Ovary (tissue), 9 donors: ENCODE measurements around the gene POGK. TPM values are rescaled to one million over a fixed set of nuclear protein-coding genes. Genes with fewer than 3 reads are reported as not detected.

Experiments
- DNase-seq, 5 donors: peaks; one replicate each; pipeline ENCODE4 v3.0.0-alpha.2; 2019 to 2020
- H3K27ac ChIP-seq, 2 donors: fragments of 200-600 bp; one replicate each; pipeline versions ENCODE4 v1.5.1 to v1.8.0; 2019 to 2022
- H3K27me3 ChIP-seq: fragments of 200-600 bp; one replicate; pipeline ENCODE4 v1.8.0; 2022
- H3K36me3 ChIP-seq: fragments of 200-600 bp; sonication (generic); one replicate; pipeline ENCODE4 v1.5.1; 2019
- H3K4me1 ChIP-seq: one replicate; pipeline ENCODE4 v1.8.1; 2013; ENCODE audit warnings: mild to moderate bottlenecking, moderate library complexity; ENCODE audit not compliant: insufficient read depth
- H3K4me3 ChIP-seq: fragments of 200-600 bp; sonication (generic); one replicate; pipeline ENCODE4 v1.5.1; 2017
- H3K9me3 ChIP-seq, 2 donors: fragments of 200-600 bp in 1 of 2; sonication (generic) in 1 of 2; one replicate each; pipeline versions ENCODE4 v1.5.1 to v1.8.1; 2013 to 2019; ENCODE audit warnings: mild to moderate bottlenecking in 1 of 2, moderate library complexity in 1 of 2
- EP300 ChIP-seq: sonication (generic); formaldehyde crosslinking; IDR thresholded peaks from one replicate; pipeline ENCODE4 v1.6.1; 2017; ENCODE audit warnings: antibody characterized with exemption
- POLR2A ChIP-seq: fragments of 450-650 bp; IDR thresholded peaks from one replicate; pipeline ENCODE4 v1.6.1; 2017; ENCODE audit warnings: antibody characterized with exemption, mild to moderate bottlenecking, moderate library complexity
- WGBS, 3 donors: extraction: QIAGEN DNeasy Blood & Tissue Kit in 1 of 3; methylation state at CpG; one replicate each; pipeline versions ENCODE4 v1.1.5 to v1.1.7; 2013 to 2017; 5-methylcytosine and 5-hydroxymethylcytosine counted together
- intact Hi-C, 4 donors: fragments of 100-400 bp; cut with DNase I; formaldehyde crosslinking; loops; one replicate each; pipeline versions ENCODE4 v1.11.0 to v1.15.1; 2022 to 2023
- polyA plus RNA-seq, 2 donors: library from polyadenylated mRNA; stranded (reverse); fragments of 200-250 nt in 1 of 2; fragments of 350-450 nt in 1 of 2; fragmentation: Illumina TruSeq in 1 of 2; extraction: RNeasy Lipid Tissue Mini Kit (QIAGEN cat#74804) in 1 of 2; gene quantifications; one replicate each; pipeline ENCODE4 v1.2.3, GENCODE V29; 2013 to 2014
- total RNA-seq, 7 donors: library from RNA; depleted of rRNA in 2 of 7; stranded (reverse); fragments of >200 nt in 2 of 7; fragmentation: NEBNext Ultra II Directional in 3 of 7; extraction: Animal tissue kit (Norgen Biotek cat#: 25700) in 3 of 7; gene quantifications; one replicate each; pipeline versions ENCODE4 v1.1.0 to v1.2.4, GENCODE V29; 2016 to 2023
- TF ChIP-seq, protein P1 (sequence below), 3 donors: fragments of 450-650 bp in 2 of 3; fragments of 200-600 bp in 1 of 3; IDR thresholded peaks; one replicate each; pipeline versions ENCODE4 v1.5.1 to v1.8.0; 2016 to 2022; ENCODE audit warnings: antibody characterized with exemption in 3 of 3, mild to moderate bottlenecking in 1 of 3
- donor health status: DM: no; HTN: no; CAD: no; lungs with moderate emphysema.
- donor health status: DM: no; HTN: no; CAD: no.
- donor health status: Bipolar disorder and iron deficiency.
- donor health status: DM: yes; HTN: yes; CAD: no.
- donor health status: DM: no; HTN: no; CAD: no.
- donor health status: DM: yes; HTN: yes; CAD: no.

POGK gene
- total and polyA plus RNA-seq, 9 donors, result 12.7 to 44.5 (median 36.2) TPM

DNA sequence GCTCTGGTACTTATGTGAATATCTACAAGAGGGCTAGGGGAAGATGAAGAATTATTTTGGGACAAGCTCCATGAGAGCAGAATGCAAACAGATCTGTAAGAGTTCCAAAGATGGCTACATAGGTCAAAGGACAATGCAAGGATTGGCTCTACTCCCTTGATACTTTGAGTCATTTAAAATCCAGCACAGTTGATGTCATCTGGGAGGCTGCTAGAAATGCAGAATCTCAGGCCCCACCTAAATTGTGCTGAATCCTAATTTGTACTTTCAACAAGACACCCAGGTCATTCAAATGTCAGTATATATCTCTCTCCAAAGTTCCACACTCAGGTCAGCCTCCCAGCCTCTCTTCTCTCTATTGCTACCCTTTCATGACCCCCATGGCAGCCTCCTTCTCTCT lies 60.5 kb downstream of the POGK start:
- DNase-seq, result no peak
- TF ChIP-seq POLR2A, result no peak
- Histone ChIP-seq H3K4me3 (no peak overlapping the region), H3K4me1 (no peaks in the 10 kb centered on the region), H3K27ac (no peak overlapping the region), H3K27me3 (no peaks in the 10 kb centered on the region), H3K9me3 (no peaks in the 10 kb centered on the region), H3K36me3 (no peaks in the 10 kb centered on the region)
- intact Hi-C loops, result no loop called here

DNA sequence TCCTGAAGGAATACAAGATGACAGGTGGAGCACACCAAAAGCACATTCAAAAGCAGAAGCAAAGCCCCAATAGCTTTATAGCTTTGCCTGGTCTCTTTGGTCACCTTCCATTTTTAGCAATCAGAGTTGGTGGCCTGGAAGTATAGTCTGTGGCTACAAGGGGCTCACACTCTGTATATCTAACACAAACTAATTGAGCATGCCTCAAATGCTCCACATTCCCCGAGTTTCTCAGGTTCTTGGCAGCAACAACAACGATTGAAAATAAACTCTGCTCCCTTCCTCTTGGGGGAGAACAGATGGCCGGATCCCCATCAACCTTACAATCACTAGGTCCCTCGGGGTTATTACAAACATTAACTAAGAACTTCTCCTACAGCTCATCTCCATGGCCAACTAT lies 61.7 kb downstream of the POGK start:
- Histone ChIP-seq H3K36me3 (no peaks in the 10 kb centered on the region), H3K27me3 (no peaks in the 10 kb centered on the region), H3K27ac (no peak overlapping the region), H3K4me1 (no peaks in the 10 kb centered on the region), H3K4me3 (no peak overlapping the region), H3K9me3 (no peaks in the 10 kb centered on the region)
- no peak for DNase-seq
- intact Hi-C loops, result no loop called here
- WGBS, 3 donors, result 8 to 22% (median 15%) methylated on average over 4 of the region's 4 CpGs
- TF ChIP-seq EP300 (no peak), POLR2A (no peak)
- TF ChIP-seq, protein P1, sequence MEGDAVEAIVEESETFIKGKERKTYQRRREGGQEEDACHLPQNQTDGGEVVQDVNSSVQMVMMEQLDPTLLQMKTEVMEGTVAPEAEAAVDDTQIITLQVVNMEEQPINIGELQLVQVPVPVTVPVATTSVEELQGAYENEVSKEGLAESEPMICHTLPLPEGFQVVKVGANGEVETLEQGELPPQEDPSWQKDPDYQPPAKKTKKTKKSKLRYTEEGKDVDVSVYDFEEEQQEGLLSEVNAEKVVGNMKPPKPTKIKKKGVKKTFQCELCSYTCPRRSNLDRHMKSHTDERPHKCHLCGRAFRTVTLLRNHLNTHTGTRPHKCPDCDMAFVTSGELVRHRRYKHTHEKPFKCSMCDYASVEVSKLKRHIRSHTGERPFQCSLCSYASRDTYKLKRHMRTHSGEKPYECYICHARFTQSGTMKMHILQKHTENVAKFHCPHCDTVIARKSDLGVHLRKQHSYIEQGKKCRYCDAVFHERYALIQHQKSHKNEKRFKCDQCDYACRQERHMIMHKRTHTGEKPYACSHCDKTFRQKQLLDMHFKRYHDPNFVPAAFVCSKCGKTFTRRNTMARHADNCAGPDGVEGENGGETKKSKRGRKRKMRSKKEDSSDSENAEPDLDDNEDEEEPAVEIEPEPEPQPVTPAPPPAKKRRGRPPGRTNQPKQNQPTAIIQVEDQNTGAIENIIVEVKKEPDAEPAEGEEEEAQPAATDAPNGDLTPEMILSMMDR (IDR thresholded peaks at IDR 0.05), result no peak

DNA sequence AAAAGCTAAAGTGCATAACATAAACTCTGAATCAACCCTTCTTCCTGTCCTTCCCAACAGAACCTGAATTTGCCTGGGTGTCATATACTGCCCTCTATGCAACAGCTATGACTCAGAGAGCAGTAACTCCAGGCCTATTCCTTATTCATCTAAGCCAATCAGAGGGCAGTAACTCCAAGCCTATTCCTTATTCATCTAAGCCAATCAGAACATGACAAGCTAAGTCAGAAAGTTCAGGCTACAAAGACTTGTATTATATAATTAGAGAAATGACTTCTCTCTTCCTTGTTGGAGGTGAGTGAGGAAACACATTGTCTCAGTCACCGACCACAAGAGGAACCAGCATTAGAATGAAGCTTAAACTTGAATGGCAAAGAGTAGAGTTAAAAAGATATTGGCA lies 63.0 kb downstream of the POGK start:
- Histone ChIP-seq H3K27me3 (no peaks in the 10 kb centered on the region), H3K36me3 (no peaks in the 10 kb centered on the region), H3K4me3 (no peak overlapping the region), H3K4me1 (no peaks in the 10 kb centered on the region), H3K9me3 (no peaks in the 10 kb centered on the region), H3K27ac (no peak overlapping the region)
- 84 to 92% (median 92%) methylated on average over 1 of the region's 1 CpG for WGBS, 3 donors
- DNase-seq, result no peak
- TF ChIP-seq EP300, result no peak
- TF ChIP-seq, protein P1 (IDR thresholded peaks at IDR 0.05), result no peak
- no peak for TF ChIP-seq POLR2A
- intact Hi-C loops, result no loop called here

DNA sequence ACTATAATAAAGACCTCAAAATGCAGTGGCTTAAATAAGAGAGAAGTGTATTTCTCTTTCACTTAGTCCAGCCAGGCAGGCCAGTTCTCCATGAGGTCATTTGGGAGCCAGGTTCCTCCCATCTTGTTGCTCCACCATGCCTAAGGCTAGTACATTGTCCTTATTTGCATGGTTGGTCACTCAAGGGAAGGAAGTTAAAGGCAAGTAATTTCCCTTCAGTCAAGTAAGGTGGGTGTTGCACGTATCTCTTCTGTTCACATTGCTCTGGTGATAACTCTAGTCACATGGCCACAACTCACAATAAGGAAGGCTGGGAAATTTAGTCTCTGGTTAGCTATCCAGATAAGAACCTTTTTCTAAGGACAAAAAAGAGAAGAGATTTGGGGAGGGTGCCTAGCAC lies 64.0 kb downstream of the POGK start:
- WGBS, 3 donors, result 62 to 86% (median 68%) methylated on average over 1 of the region's 1 CpG
- Histone ChIP-seq H3K9me3 (no peaks in the 10 kb centered on the region), H3K4me1 (no peaks in the 10 kb centered on the region), H3K4me3 (no peak overlapping the region), H3K36me3 (no peaks in the 10 kb centered on the region), H3K27ac (no peak overlapping the region), H3K27me3 (no peaks in the 10 kb centered on the region)
- TF ChIP-seq, protein P1 (IDR thresholded peaks at IDR 0.05), result no peak
- TF ChIP-seq EP300 (no peak), POLR2A (no peak)
- intact Hi-C loops, result no loop called here
- DNase-seq, result no peak

DNA sequence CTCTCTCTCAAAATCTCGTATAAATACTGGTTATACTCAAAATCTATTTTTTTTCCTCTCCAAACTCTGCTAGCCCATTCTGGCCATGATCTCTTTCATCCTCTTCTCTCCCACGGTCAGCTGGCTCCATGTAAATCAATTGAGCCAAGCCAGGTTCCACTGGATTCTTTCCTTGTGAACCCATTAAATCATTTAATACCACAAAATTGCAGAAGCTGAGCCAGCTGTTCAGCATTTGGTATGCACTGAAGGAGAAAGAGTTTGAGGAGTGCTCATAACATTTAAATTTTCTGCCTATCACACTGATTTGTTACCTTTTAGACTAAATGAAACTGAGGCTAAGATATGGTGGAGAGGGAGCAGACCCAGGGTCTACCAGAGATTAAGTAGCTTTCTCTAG lies 65.9 kb downstream of the POGK start:
- no peaks in the 10 kb centered on the region for H3K4me1 ChIP-seq
- no peak overlapping the region for H3K4me3 ChIP-seq
- H3K27ac ChIP-seq, result no peak overlapping the region
- H3K36me3 ChIP-seq, result no peaks in the 10 kb centered on the region
- 10 to 13% (median 11%) methylated on average over 2 of the region's 2 CpGs for WGBS, 3 donors
- DNase-seq, result no peak
- no peaks in the 10 kb centered on the region for H3K9me3 ChIP-seq
- intact Hi-C loops, result no loop called here
- no peaks in the 10 kb centered on the region for H3K27me3 ChIP-seq
- TF ChIP-seq EP300 (no peak), POLR2A (no peak)
- TF ChIP-seq, protein P1 (IDR thresholded peaks at IDR 0.05), result no peak
